Measurements from ENCODE around the gene BICDL2. TPM values are rescaled to one million over a fixed set of nuclear protein-coding genes. Genes with fewer than 3 reads are reported as not detected.

BICDL2 gene
- total and polyA plus RNA-seq, 2 experiments from 2014 or later = not detected

DNA sequence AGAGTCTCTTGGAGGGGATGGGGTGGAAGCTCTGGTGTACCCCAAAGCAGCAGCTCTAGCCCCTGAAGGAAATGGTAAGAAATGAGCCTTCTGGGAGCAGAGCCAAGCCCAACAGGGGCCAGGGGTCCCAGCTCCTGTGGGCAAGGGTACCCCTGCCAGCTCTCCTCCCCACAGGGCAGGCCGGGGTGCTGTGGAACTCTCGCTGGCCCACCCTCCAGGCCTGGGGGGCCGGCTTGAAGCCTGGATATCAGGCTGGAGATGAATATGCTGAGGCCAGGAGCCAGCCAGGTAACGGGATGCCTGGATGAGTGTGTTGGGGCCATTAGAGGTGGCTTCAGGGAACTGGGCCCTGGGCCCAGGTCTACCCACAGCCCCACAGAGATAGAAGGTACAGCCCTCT, 36.2 kb downstream of the BICDL2 start:
- TF ChIP-seq, protein P1, sequence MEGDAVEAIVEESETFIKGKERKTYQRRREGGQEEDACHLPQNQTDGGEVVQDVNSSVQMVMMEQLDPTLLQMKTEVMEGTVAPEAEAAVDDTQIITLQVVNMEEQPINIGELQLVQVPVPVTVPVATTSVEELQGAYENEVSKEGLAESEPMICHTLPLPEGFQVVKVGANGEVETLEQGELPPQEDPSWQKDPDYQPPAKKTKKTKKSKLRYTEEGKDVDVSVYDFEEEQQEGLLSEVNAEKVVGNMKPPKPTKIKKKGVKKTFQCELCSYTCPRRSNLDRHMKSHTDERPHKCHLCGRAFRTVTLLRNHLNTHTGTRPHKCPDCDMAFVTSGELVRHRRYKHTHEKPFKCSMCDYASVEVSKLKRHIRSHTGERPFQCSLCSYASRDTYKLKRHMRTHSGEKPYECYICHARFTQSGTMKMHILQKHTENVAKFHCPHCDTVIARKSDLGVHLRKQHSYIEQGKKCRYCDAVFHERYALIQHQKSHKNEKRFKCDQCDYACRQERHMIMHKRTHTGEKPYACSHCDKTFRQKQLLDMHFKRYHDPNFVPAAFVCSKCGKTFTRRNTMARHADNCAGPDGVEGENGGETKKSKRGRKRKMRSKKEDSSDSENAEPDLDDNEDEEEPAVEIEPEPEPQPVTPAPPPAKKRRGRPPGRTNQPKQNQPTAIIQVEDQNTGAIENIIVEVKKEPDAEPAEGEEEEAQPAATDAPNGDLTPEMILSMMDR (IDR thresholded peaks at IDR 0.05; ENCODE audit: low read depth, low read length) = no peak
- no peaks in the 10 kb centered on the region for H3K9me3 ChIP-seq (ENCODE audit: low read depth)
- no peaks in the 10 kb centered on the region for H3K27me3 ChIP-seq
- no peaks in the 10 kb centered on the region for H3K36me3 ChIP-seq
- peaks cover 4% of the 10 kb centered on the region for H3K4me1 ChIP-seq (ENCODE audit: low read depth)
- H3K27ac ChIP-seq = no peak overlapping the region
- H3K4me3 ChIP-seq = no peak overlapping the region
- DNase-seq (ENCODE audit: low read depth in 1 of 2, low spot score in 1 of 2) = no peak

DNA sequence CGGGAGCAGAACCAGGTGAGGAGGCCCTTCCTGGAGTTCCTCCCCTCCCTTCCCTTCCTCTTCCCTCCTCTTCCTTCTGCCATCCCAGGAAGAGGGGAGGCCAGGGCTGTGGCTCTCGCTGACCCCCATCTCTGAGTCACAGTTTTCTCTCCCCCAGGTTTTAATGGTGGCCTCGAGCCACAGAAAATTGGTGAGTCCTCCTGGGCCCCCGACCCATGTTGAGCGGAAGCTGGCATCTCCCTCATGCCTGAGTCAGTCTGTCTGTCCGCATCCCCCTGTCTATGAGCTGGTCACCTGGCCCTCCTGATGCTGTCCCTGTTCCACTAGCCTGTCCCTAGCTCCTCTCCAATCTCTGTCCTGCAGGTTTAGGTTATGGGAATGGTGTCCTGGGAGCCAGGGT, 36.8 kb downstream of the BICDL2 start:
- H3K4me1 ChIP-seq (ENCODE audit: low read depth) = peaks cover 2% of the 10 kb centered on the region
- no peaks in the 10 kb centered on the region for H3K9me3 ChIP-seq (ENCODE audit: low read depth)
- no peak overlapping the region for H3K27ac ChIP-seq
- H3K4me3 ChIP-seq = no peak overlapping the region
- no peaks in the 10 kb centered on the region for H3K27me3 ChIP-seq
- TF ChIP-seq, protein P1 (IDR thresholded peaks at IDR 0.05; ENCODE audit: low read depth, low read length) = no peak
- no peaks in the 10 kb centered on the region for H3K36me3 ChIP-seq
- DNase-seq (ENCODE audit: low read depth in 1 of 2, low spot score in 1 of 2) = no peak

DNA sequence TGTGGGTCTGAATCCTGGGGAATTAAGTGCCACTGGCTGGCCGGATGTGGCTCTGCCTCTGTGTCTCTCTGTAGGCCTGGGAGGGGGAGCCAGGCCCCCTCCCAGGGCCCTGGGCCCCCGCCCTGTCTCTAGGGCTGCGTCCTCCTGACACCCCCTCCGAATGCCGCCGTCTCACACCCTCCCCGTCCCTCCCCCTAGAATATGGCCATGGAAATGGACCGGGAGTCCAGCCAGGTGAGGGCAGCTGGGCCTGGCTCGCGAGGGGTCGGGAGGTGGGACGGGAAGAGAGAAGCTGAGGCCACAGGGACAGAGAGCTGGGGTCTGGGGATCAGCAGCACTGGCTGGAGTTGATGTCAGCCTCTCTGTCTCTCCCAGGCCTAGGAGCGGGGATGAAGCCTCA, 40.4 kb downstream of the BICDL2 start:
- H3K36me3 ChIP-seq = no peaks in the 10 kb centered on the region
- H3K4me1 ChIP-seq (ENCODE audit: low read depth) = no peaks in the 10 kb centered on the region
- no peak overlapping the region for H3K4me3 ChIP-seq
- no peak overlapping the region for H3K27ac ChIP-seq
- H3K9me3 ChIP-seq (ENCODE audit: low read depth) = no peaks in the 10 kb centered on the region
- DNase-seq (ENCODE audit: low read depth in 1 of 2, low spot score in 1 of 2) = no peak
- no peaks in the 10 kb centered on the region for H3K27me3 ChIP-seq
- TF ChIP-seq, protein P1 (IDR thresholded peaks at IDR 0.05; ENCODE audit: low read depth, low read length) = no peak

DNA sequence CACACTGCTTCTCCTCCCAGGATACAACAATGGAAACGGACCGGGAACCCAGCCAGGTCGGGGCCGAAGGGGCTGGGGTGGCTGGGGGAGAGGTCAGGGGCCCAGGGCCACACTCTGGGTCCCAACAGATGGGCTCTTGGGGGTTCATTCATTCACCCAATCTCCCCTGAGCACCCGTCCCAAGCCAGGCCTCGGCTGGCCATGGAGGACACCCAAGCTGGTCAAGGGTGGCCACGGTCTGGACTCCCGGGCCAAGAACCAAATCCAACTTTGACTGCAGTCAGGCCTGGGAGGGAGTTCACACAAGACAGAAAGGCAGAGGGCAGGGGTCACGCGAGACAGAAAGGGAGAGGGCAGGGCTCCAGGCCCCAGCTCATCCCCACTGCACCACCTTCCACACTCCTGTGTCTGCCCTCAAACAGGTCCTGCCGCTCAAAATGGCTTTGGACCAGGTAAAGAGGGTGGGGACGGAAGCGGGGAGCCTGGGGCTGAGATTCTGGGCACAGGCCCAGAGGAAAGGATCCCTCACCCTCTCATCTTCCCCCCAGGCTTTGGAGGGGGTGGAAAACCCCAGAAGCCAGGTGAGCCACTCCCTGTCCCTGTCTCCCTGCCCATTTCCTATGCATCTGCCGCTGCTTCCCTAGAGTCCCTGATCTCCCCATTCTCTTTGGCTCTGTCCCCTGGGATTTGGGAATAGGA, 44.2 kb downstream of the BICDL2 start:
- H3K27ac ChIP-seq = no peak overlapping the region
- H3K4me1 ChIP-seq (ENCODE audit: low read depth) = peaks cover 11% of the 10 kb centered on the region
- H3K36me3 ChIP-seq = no peaks in the 10 kb centered on the region
- no peak overlapping the region for H3K4me3 ChIP-seq
- no peak for DNase-seq (ENCODE audit: low read depth in 1 of 2, low spot score in 1 of 2)
- no peaks in the 10 kb centered on the region for H3K9me3 ChIP-seq (ENCODE audit: low read depth)
- H3K27me3 ChIP-seq = no peaks in the 10 kb centered on the region
- TF ChIP-seq, protein P1 (IDR thresholded peaks at IDR 0.05; ENCODE audit: low read depth, low read length) = no peak

DNA sequence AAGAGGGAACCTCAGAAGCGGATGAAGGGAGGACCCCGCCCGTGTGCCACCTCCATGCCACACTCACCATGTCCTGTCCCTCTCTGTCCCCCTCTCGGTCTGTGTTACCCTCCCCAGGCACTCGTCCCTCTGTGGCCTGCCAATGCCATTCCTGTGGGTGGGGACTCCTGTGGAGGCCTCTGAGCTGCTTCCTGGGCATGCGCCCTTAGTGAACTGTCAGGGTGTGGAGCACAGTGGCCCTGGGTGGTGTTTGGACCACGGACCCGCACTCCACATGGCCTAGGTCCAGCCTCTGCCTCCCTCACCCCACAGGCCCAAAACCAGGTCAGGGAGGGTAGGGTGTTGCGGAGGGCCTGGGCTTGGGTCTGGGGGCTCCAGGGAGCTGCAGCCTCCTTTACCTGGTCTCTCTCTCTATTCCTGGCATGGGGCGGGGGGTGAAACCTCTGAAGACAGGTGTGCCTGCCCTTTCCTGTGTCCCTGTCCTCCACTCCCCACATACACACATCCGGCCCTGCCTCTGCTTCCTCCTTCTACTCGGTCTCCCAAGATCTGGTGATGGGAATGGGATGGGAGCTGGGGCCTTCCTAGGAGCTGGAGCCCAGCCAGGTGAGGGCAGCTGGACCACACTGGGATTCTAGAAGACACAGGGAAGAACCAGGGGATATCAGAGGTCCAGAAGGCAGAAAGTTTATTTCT, 45.0 kb downstream of the BICDL2 start:
- Histone ChIP-seq H3K36me3 (no peaks in the 10 kb centered on the region), H3K9me3 (ENCODE audit: low read depth) (no peaks in the 10 kb centered on the region), H3K27me3 (no peaks in the 10 kb centered on the region), H3K4me3 (no peak overlapping the region), H3K4me1 (ENCODE audit: low read depth) (peaks cover 15% of the 10 kb centered on the region), H3K27ac (no peak overlapping the region)
- DNase-seq (ENCODE audit: low read depth in 1 of 2, low spot score in 1 of 2) = no peak
- TF ChIP-seq, protein P1 (IDR thresholded peaks at IDR 0.05; ENCODE audit: low read depth, low read length) = no peak

Measured in cardiac muscle cell (in vitro differentiated cells and primary cell).